SK-N-SH (cell line): ENCODE measurements around the gene HOXB2. TPM values are rescaled to one million over a fixed set of nuclear protein-coding genes. Genes with fewer than 3 reads are reported as not detected.

Experiments
- CTCF ChIA-PET: fragments of 300-600, 350-600 bp; formaldehyde crosslinking; extraction: SDS; loops from one replicate; lab custom pipeline; 2021; lab: Yijun Ruan, JAX
- POLR2A ChIA-PET: fragments of 350-600 bp; sonication (Branson Sonifier 250); formaldehyde crosslinking; extraction: SDS; loops from one replicate; lab custom pipeline; 2020; ENCODE audit warnings: antibody characterized with exemption, inconsistent platforms; lab: Yijun Ruan, JAX
- DNase-seq: peaks from one replicate; pipeline ENCODE4 v3.0.0; 2012
- H2AFZ ChIP-seq: fragments of 200-600 bp; sonication (generic); 2 replicates; pipeline ENCODE4 v1.8.1; 2016; ENCODE audit warnings: antibody characterized with exemption, mild to moderate bottlenecking, low read depth
- H3F3A ChIP-seq: fragments of 200-600 bp; sonication (generic); replicated peaks from 2 replicates; pipeline ENCODE3; 2016; ENCODE audit warnings: antibody characterized with exemption, mild to moderate bottlenecking; ENCODE audit not compliant: insufficient read depth
- H3K27ac ChIP-seq, 2 experiments: fragments of 200-500 bp in 1 of 2; fragments of 200-600 bp in 1 of 2; sonication (Bioruptor generic) in 1 of 2; sonication (generic), shearing (Covaris generic) in 1 of 2; 2 replicates each; pipeline versions ENCODE4 v1.5.1 to v1.6.1; 2014 to 2016; ENCODE audit warnings: low read depth in 2 of 2, inconsistent platforms in 1 of 2, low read length in 1 of 2, mild to moderate bottlenecking in 1 of 2, mixed read lengths in 1 of 2
- H3K27me3 ChIP-seq: fragments of 200-600 bp; sonication (generic), shearing (Covaris generic); 2 replicates; pipeline ENCODE4 v1.6.1; 2016; ENCODE audit warnings: mixed run types; ENCODE audit not compliant: insufficient read depth
- H3K36me3 ChIP-seq, 2 experiments: fragments of 200-500 bp in 1 of 2; fragments of 200-600 bp in 1 of 2; sonication (Bioruptor generic) in 1 of 2; sonication (generic) in 1 of 2; replicated peaks in 1 of 2; 2 replicates each; pipeline versions ENCODE3 to v1.5.1; 2014 to 2016; ENCODE audit warnings: low read length in 1 of 2, mild to moderate bottlenecking in 1 of 2; ENCODE audit not compliant: insufficient read depth in 2 of 2, control insufficient read depth in 1 of 2
- H3K4me1 ChIP-seq, 2 experiments: fragments of 200-500 bp in 1 of 2; fragments of 200-600 bp in 1 of 2; sonication (Bioruptor generic) in 1 of 2; sonication (generic), shearing (Covaris generic) in 1 of 2; 2 replicates each; pipeline versions ENCODE4 v1.5.1 to v1.6.1; 2014 to 2016; ENCODE audit warnings: low read depth in 1 of 2, low read length in 1 of 2, mixed run types in 1 of 2; ENCODE audit not compliant: insufficient read depth in 2 of 2, control insufficient read depth in 1 of 2
- H3K4me2 ChIP-seq: fragments of 200-600 bp; sonication (generic), shearing (Covaris generic); 2 replicates; pipeline ENCODE4 v1.6.1; 2017; ENCODE audit warnings: mixed run types
- H3K4me3 ChIP-seq, 2 experiments: fragments of 200-500 bp in 1 of 2; fragments of 200-600 bp in 1 of 2; sonication (Bioruptor generic) in 1 of 2; sonication (generic), shearing (Covaris generic) in 1 of 2; 2 replicates each; pipeline versions ENCODE4 v1.5.1 to v1.8.1; 2014 to 2016; ENCODE audit warnings: low read depth in 2 of 2, inconsistent platforms in 1 of 2, low read length in 1 of 2, mild to moderate bottlenecking in 1 of 2, mixed read lengths in 1 of 2, moderate library complexity in 1 of 2
- H3K79me2 ChIP-seq: fragments of 200-600 bp; sonication (generic); 2 replicates; pipeline ENCODE4 v1.8.1; 2017; ENCODE audit warnings: mild to moderate bottlenecking; ENCODE audit not compliant: insufficient read depth
- H3K9ac ChIP-seq: fragments of 200-600 bp; sonication (generic); 2 replicates; pipeline ENCODE4 v1.6.1; 2017; ENCODE audit warnings: mixed run types
- H3K9me2 ChIP-seq: fragments of 200-600 bp; sonication (generic); 2 replicates; pipeline ENCODE4 v1.6.1; 2017; ENCODE audit warnings: mixed run types
- H3K9me3 ChIP-seq: fragments of 200-600 bp; sonication (generic); 2 replicates; pipeline ENCODE4 v1.6.1; 2017; ENCODE audit warnings: mixed run types, mild to moderate bottlenecking, moderate library complexity
- H4K20me1 ChIP-seq: fragments of 200-600 bp; sonication (generic); 2 replicates; pipeline ENCODE4 v1.6.1; 2017; ENCODE audit warnings: mild to moderate bottlenecking, mixed run types; ENCODE audit not compliant: insufficient read depth
- CHD2 ChIP-seq: fragments of 150-350 bp; IDR thresholded peaks from 2 replicates; pipeline ENCODE4 v1.6.1; 2018; ENCODE audit warnings: low read length; ENCODE audit not compliant: partially characterized antibody
- CTCF ChIP-seq: fragments of 200-600 bp; sonication (generic); IDR thresholded peaks from 2 replicates; pipeline ENCODE4 v1.6.1; 2017; ENCODE audit warnings: antibody characterized with exemption, mild to moderate bottlenecking, moderate library complexity
- GATA2 ChIP-seq: sonication (generic); formaldehyde crosslinking; IDR thresholded peaks from 2 replicates; pipeline ENCODE4 v1.5.0; 2020; ENCODE audit warnings: mild to moderate bottlenecking, missing genetic modification reagents
- IRF3 ChIP-seq: fragments of 150-350 bp; IDR thresholded peaks from 2 replicates; pipeline ENCODE4 v1.6.1; 2016; ENCODE audit warnings: mild to moderate bottlenecking, low read depth, low read length
- MEF2A ChIP-seq: IDR thresholded peaks from 2 replicates; pipeline ENCODE4 v1.4.0; 2012; ENCODE audit warnings: low read depth, borderline replicate concordance
- NFIC ChIP-seq: IDR thresholded peaks from 2 replicates; pipeline ENCODE4 v1.4.0; 2012; ENCODE audit warnings: borderline replicate concordance
- REST ChIP-seq: IDR thresholded peaks from 2 replicates; pipeline ENCODE4 v1.6.1; 2012; ENCODE audit warnings: mild to moderate bottlenecking, low read depth, low read length, moderate library complexity
- RFX5 ChIP-seq: IDR thresholded peaks from 2 replicates; pipeline ENCODE4 v1.6.1; 2012; ENCODE audit warnings: mild to moderate bottlenecking, improper control_type of control experiment, low read length
- SIN3A ChIP-seq: IDR thresholded peaks from 2 replicates; pipeline ENCODE4 v1.6.1; 2012; ENCODE audit warnings: low read depth, mild to moderate bottlenecking, low read length, moderate library complexity, borderline replicate concordance
- SMC3 ChIP-seq: IDR thresholded peaks from 2 replicates; pipeline ENCODE4 v1.6.1; 2012; ENCODE audit warnings: low read depth, low read length, improper control_type of control experiment
- YY1 ChIP-seq: IDR thresholded peaks from 2 replicates; pipeline ENCODE4 v1.4.0; 2012; ENCODE audit warnings: low read depth, mild to moderate bottlenecking
- WGBS: methylation state at CpG from one replicate; pipeline ENCODE4 v1.1.6; 2017; ENCODE audit warnings: low lambda C conversion rate; 5-methylcytosine and 5-hydroxymethylcytosine counted together
- polyA plus RNA-seq, 3 experiments: library from polyadenylated mRNA; depleted of rRNA; stranded (reverse); fragments of >200 nt; gene quantifications; 2 replicates each; pipeline ENCODE4 v1.2.3, GENCODE V29; 2012

The HOXB2 gene
- polyA plus RNA-seq, 1 of the 3 experiments (the other 2 are of a cell fraction) = 1.9 TPM

DNA sequence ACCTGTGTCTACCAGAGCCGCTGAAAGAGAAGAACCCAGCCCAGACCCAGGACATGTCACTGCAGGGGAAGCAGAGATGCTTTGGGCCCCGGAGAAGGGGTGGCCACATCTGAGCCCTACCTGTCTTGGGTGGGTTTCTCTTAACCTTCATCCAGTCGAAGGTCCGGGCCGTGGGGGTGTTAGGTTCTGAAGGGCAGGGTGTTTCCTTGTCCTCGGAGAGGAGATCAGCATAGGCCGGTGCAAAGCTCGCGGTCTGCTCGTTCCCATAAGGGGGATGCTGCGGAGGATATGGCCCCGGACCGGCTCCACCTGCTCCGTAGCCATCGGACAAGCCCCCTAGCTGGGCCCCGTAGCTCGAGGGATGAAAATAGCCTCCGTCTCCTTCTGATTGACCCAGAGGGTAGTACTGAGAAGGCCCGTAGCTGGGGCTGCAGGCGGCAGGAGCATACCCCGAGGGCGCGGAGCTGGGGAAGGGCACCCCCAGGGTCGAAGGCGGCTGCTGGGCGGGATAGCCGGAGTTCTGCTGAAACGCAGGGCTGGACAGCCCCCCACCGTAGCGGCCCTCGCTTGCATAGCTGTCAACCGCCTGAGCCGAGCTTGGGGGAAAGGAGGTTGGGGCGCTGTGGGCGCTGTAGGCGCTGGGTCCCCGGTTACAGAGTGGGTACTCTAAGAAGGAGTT lies 14.6 kb downstream of the HOXB2 start (continued):
- TF ChIP-seq REST (no peak), GATA2 (no peak), MEF2A (no peak), SMC3 (no peak), CTCF (no peak), RFX5 (no peak)

DNA sequence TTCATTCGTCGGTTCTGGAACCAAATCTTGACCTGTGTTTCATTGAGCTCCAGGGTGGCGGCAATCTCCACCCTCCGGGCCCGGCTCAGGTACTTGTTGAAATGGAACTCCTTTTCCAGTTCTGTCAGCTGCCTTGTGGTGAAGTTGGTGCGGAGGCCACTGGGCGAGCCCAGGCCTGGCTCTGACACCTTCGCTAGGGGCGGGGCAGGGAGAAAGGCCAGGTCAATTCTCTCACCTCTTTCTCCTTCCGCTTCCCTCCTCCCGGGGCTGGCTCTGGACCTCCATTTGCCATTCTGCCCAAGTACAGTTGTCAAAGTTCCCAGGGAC lies 15.3 kb downstream of the HOXB2 start:
- no peaks in the 10 kb centered on the region for H3K4me1 ChIP-seq
- no peak overlapping the region for H3K27ac ChIP-seq
- no peak overlapping the region for H3K4me2 ChIP-seq
- H3K79me2 ChIP-seq = no peaks in the 10 kb centered on the region
- H3K36me3 ChIP-seq = no peaks in the 10 kb centered on the region
- no peaks in the 10 kb centered on the region for H3K9me3 ChIP-seq
- POLR2A ChIA-PET = no interaction called here
- CTCF ChIA-PET = no interaction called here
- no peaks in the 10 kb centered on the region for H3F3A ChIP-seq
- peaks cover 97% of the 10 kb centered on the region for H3K27me3 ChIP-seq
- no peaks in the 10 kb centered on the region for H3K9me2 ChIP-seq
- TF ChIP-seq SIN3A (no peak), CHD2 (no peak), CTCF (no peak), IRF3 (no peak), MEF2A (no peak), NFIC (no peak), YY1 (no peak), SMC3 (no peak)
- no peak overlapping the region for H2AFZ ChIP-seq
- 41% methylated on average over 11 of the region's 11 CpGs for WGBS
- H3K4me3 ChIP-seq = no peak overlapping the region
- DNase-seq = no peak
- H3K9ac ChIP-seq = no peak overlapping the region
- no peaks in the 10 kb centered on the region for H4K20me1 ChIP-seq
